ENCODE results near the gene CYBC1.

Gene CYBC1

DNA sequence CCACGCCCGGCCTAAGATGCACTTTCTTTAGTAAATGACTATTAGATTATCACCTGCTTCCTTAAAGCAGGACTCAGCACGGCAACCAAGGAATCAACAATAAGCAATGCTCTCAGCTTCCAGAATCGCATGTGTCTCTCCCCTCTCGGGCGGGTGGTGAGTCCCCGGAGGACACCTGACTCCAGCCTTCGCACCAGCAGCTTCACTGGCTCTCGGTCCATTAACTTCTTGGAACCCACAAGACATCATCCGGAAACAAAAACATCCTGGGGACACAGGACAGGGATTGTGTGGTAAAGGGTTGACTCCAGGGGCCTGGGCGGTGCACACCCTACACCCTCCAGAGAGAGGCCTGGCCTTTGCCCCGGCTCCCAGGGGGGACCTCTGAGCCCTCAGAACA lies 56.3 kb downstream of the CYBC1 start:
- H3K9me3 Mint-ChIP-seq = no peaks in the 10 kb centered on the region
- no peak for DNase-seq (ENCODE audit: low spot score in 2 of 2)
- peaks cover 20% of the 10 kb centered on the region for H3K36me3 Mint-ChIP-seq
- no peak overlapping the region for H3K27ac Mint-ChIP-seq
- ATAC-seq (ENCODE audit: low read depth) = no peak
- H3K4me3 Mint-ChIP-seq = no peak overlapping the region
- no peaks in the 10 kb centered on the region for H3K4me1 Mint-ChIP-seq
- H3K27me3 Mint-ChIP-seq = no peaks in the 10 kb centered on the region

DNA sequence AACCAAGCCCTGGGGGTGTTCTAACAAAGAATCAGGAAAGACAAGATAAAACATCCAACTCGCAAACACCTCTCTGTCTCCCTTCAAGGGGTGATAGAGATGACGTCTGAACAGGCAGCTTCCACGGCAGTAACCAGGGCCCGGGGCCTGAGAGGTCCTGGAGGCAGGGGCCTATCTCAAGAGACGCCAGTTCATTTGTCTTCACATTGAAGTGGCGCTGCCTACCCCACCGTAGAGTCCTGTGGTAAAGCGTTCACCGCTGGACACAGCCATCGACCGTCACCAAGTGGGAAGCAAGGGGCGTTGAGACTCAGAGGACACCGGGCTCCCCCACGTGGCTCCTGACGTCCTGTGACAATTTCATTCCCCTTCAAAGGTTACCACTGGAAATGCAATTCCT lies 57.6 kb downstream of the CYBC1 start:
- no peaks in the 10 kb centered on the region for H3K27me3 Mint-ChIP-seq
- peaks cover under 1% of the 10 kb centered on the region for H3K4me1 Mint-ChIP-seq
- DNase-seq (ENCODE audit: low spot score in 2 of 2) = no peak
- H3K36me3 Mint-ChIP-seq = peaks cover 20% of the 10 kb centered on the region
- H3K4me3 Mint-ChIP-seq = no peak overlapping the region
- no peak for ATAC-seq (ENCODE audit: low read depth)
- H3K27ac Mint-ChIP-seq = no peak overlapping the region
- H3K9me3 Mint-ChIP-seq = no peaks in the 10 kb centered on the region

Measured in memory B cell (primary cell).